ENCODE data around the gene AFP. TPM values are rescaled to one million over a fixed set of nuclear protein-coding genes. Genes with fewer than 3 reads are reported as not detected.
A peak's percentile ranks its signal among the peaks of the same experiment; 100 is the strongest.

Gene AFP
- total and polyA plus RNA-seq, 2 of the 13 experiments (the other 11 are each of a cell fraction or from before 2014, with no cell fraction given), result 9,434 to 13,105 TPM

- TF ChIP-seq, protein P1, sequence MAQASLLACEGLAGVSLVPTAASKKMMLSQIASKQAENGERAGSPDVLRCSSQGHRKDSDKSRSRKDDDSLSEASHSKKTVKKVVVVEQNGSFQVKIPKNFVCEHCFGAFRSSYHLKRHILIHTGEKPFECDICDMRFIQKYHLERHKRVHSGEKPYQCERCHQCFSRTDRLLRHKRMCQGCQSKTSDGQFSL (CRISPR knock-in tag; IDR thresholded peaks at IDR 0.05), result peak; percentile 15; the same call in 1 of the 2 replicates
- TF ChIP-seq IRX3 (CRISPR knock-in tag; IDR thresholded peaks at IDR 0.05; ENCODE audit: borderline replicate concordance, low read depth) (no peak), SALL2 (CRISPR knock-in tag; IDR thresholded peaks at IDR 0.05) (no peak), FOXM1 (CRISPR knock-in tag; IDR thresholded peaks at IDR 0.05) (no peak), SIX1 (CRISPR knock-in tag; IDR thresholded peaks at IDR 0.05; ENCODE audit: borderline replicate concordance) (no peak), TFDP1 (CRISPR knock-in tag; IDR thresholded peaks at IDR 0.05; ENCODE audit: borderline replicate concordance) (no peak), ZBTB8A (CRISPR knock-in tag; IDR thresholded peaks at IDR 0.05; ENCODE audit: borderline replicate concordance, low read depth) (no peak), MAFF (IDR thresholded peaks at IDR 0.05; ENCODE audit: low read depth, low read length) (no peak), BRCA1 (CRISPR knock-in tag; IDR thresholded peaks at IDR 0.05) (peak; percentile 61; the same call in 1 of the 2 replicates), ZNF557 (CRISPR knock-in tag; IDR thresholded peaks at IDR 0.05) (0 out of 2 replicates have a peak, but pooled peaks have one; percentile 47), FOXK1 (CRISPR knock-in tag; IDR thresholded peaks at IDR 0.05; ENCODE audit: borderline replicate concordance, low read depth) (no peak), POLR2G (IDR thresholded peaks at IDR 0.05; ENCODE audit: low read depth, low read length) (0 out of 2 replicates have a peak, but pooled peaks have one; percentile 49), DNMT1 (CRISPR knock-in tag; IDR thresholded peaks at IDR 0.05) (no peak), KAT7 (CRISPR knock-in tag; IDR thresholded peaks at IDR 0.05; ENCODE audit: borderline replicate concordance) (no peak), ZBTB7B (CRISPR knock-in tag; IDR thresholded peaks at IDR 0.05) (no peak), PAF1 (CRISPR knock-in tag; IDR thresholded peaks at IDR 0.05) (peak; percentile 97), E2F5 (CRISPR knock-in tag; conservative IDR thresholded peaks at IDR 0.05) (no peak), PHF5A (CRISPR knock-in tag; IDR thresholded peaks at IDR 0.05; ENCODE audit: low read depth, unreplicated experiment) (peak; percentile 40), ZFP1 (CRISPR knock-in tag; IDR thresholded peaks at IDR 0.05) (no peak), MED1 (CRISPR knock-in tag; IDR thresholded peaks at IDR 0.05) (peak; percentile 52; the same call in 1 of the 2 replicates), HOXD1 (CRISPR knock-in tag; IDR thresholded peaks at IDR 0.05) (0 out of 2 replicates have a peak, but pooled peaks have one; percentile 26), ZNF256 (CRISPR knock-in tag; conservative IDR thresholded peaks at IDR 0.05) (peak; percentile 63; the same call in 1 of the 2 replicates)
- TF ChIP-seq, protein P2, sequence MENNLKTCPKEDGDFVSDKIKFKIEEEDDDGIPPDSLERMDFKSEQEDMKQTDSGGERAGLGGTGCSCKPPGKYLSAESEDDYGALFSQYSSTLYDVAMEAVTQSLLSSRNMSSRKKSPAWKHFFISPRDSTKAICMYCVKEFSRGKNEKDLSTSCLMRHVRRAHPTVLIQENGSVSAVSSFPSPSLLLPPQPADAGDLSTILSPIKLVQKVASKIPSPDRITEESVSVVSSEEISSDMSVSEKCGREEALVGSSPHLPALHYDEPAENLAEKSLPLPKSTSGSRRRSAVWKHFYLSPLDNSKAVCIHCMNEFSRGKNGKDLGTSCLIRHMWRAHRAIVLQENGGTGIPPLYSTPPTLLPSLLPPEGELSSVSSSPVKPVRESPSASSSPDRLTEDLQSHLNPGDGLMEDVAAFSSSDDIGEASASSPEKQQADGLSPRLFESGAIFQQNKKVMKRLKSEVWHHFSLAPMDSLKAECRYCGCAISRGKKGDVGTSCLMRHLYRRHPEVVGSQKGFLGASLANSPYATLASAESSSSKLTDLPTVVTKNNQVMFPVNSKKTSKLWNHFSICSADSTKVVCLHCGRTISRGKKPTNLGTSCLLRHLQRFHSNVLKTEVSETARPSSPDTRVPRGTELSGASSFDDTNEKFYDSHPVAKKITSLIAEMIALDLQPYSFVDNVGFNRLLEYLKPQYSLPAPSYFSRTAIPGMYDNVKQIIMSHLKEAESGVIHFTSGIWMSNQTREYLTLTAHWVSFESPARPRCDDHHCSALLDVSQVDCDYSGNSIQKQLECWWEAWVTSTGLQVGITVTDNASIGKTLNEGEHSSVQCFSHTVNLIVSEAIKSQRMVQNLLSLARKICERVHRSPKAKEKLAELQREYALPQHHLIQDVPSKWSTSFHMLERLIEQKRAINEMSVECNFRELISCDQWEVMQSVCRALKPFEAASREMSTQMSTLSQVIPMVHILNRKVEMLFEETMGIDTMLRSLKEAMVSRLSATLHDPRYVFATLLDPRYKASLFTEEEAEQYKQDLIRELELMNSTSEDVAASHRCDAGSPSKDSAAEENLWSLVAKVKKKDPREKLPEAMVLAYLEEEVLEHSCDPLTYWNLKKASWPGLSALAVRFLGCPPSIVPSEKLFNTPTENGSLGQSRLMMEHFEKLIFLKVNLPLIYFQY (CRISPR knock-in tag; IDR thresholded peaks at IDR 0.05; ENCODE audit: borderline replicate concordance), result no peak
- TF ChIP-seq, protein P3, sequence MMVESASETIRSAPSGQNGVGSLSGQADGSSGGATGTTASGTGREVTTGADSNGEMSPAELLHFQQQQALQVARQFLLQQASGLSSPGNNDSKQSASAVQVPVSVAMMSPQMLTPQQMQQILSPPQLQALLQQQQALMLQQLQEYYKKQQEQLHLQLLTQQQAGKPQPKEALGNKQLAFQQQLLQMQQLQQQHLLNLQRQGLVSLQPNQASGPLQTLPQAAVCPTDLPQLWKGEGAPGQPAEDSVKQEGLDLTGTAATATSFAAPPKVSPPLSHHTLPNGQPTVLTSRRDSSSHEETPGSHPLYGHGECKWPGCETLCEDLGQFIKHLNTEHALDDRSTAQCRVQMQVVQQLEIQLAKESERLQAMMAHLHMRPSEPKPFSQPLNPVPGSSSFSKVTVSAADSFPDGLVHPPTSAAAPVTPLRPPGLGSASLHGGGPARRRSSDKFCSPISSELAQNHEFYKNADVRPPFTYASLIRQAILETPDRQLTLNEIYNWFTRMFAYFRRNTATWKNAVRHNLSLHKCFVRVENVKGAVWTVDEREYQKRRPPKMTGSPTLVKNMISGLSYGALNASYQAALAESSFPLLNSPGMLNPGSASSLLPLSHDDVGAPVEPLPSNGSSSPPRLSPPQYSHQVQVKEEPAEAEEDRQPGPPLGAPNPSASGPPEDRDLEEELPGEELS (CRISPR knock-in tag; IDR thresholded peaks at IDR 0.05), result peak; percentile 28; the same call in 1 of the 2 replicates
Observed at GRCh38 chr4:73413294-73413755, 22.7 kb upstream of the AFP start (continued).
